Activated CD4-positive, alpha-beta T cell treated with anti-CD3 and anti-CD28 coated beads for 36 hours (primary cell): ENCODE data around the gene PCED1B. TPM values are rescaled to one million over a fixed set of nuclear protein-coding genes. Genes with fewer than 3 reads are reported as not detected.

Experiments
- ATAC-seq: fragments of 200-7000 bp; cut with Tn5 transposase; one replicate; pipeline ENCODE4 v1.10.0; 2021; ENCODE audit warnings: mild to moderate bottlenecking, moderate library complexity
- CTCF ChIA-PET: fragments of 350-600 bp; sonication (Branson Sonifier 250); formaldehyde crosslinking; loops from one replicate; lab custom pipeline; 2021; ENCODE audit warnings: antibody characterized with exemption; lab: Charles Lee
- POLR2A ChIA-PET: fragments of 350-600 bp; sonication (Branson Sonifier 250); formaldehyde crosslinking; loops from one replicate; lab custom pipeline; 2021; ENCODE audit warnings: antibody characterized with exemption, inconsistent platforms; lab: Charles Lee
- DNase-seq: peaks from one replicate; pipeline ENCODE4 v3.0.0-alpha.2; 2020
- H3K27ac Mint-ChIP-seq: one replicate; pipeline ENCODE4 v1.8.0; 2021; ENCODE audit warnings: mixed read lengths
- H3K27me3 Mint-ChIP-seq: one replicate; pipeline ENCODE4 v1.8.0; 2021; ENCODE audit warnings: mixed read lengths
- H3K36me3 Mint-ChIP-seq: one replicate; pipeline ENCODE4 v1.8.0; 2021; ENCODE audit warnings: low read depth, mixed read lengths
- H3K4me1 Mint-ChIP-seq: one replicate; pipeline ENCODE4 v1.8.0; 2021; ENCODE audit warnings: mixed read lengths
- H3K4me3 Mint-ChIP-seq: one replicate; pipeline ENCODE4 v1.8.0; 2021; ENCODE audit warnings: mild to moderate bottlenecking, moderate library complexity, mixed read lengths
- H3K9me3 Mint-ChIP-seq: one replicate; pipeline ENCODE4 v1.8.0; 2021; ENCODE audit warnings: low read depth, mixed read lengths
- intact Hi-C, 2 experiments: fragments of 100-400 bp; cut with DNase I in 1 of 2; cut with micrococcal nuclease in 1 of 2; formaldehyde crosslinking; loops; one replicate each; pipeline versions ENCODE4 v1.14.2 to v1.15.1; 2022 to 2024; cut with DNase I, micrococcal nuclease
- total RNA-seq, 2 experiments: library from RNA; stranded (reverse); gene quantifications; one replicate each; pipeline ENCODE4 v1.2.3, GENCODE V29; 2021

Gene PCED1B
- total RNA-seq, 2 experiments from 2014 or later, result 76.3 to 82.3 TPM

DNA sequence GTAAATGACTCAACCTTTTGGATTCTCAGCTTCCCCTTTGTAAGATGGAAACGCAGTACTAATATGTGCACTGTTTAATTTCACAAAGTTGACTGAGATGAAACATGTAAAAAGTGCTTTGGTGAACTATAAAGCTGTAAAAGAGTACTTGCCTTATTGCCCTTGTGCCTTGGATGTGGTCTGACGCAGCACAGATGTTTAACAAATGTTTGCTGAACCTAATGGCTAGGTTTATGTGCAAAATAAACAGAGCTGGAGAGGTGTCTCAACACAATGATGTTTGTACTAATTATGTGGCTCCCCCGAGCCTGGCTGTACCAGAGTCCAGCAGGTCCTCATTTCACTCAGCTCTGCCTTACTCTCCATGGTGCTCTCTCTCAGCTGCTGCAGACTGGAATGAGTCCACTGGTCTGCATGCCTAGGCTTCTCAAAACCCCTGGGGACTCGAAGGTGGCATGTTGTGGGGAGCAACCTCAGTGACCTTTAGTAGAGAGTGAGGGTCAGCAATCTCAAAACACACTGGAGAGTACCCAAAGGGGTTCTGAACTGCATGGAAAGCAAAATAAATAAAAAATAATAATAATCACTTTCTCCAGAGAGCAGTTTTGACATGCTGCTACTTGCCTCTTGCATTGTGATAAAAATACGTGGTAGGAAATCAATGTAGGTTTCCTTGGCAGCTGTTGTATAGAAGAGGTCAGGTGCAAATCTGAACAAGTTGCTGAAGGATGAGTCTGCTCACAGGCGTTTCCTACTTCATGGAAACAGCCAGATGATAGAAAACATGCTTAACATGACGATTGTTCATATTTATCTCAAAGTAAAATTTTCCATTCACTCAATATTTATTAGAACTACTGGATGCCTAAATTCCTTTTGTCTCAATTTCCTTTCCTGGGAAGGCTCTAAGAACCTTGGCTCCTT lies 8.9 kb downstream of the PCED1B start:
- intact Hi-C loops, result no loop called here
- CTCF ChIA-PET, result interaction anchor here (0.8 kb wide), 1 partner anchor 13 kb away, joined by 3 read pairs; no protein-coding TSS in a partner anchor

DNA sequence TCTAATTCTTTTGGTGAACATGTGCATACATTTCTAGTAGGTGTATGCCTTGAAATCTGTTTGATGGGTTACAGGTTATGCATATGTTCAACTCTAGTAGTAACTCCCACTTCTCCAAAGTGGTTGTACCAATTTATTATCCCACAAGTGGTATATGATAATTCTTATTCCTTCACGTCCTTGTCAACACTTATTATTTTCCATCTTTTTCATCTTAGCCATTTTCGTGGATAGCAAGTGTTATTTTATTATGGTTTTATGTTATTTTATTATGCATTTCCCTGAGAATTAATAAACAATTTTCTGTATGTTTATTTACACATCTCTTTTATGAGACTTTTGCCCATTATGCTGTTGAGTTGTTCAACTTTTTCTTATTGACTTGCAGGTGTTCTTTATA lies 11.6 kb downstream of the PCED1B start:
- peaks cover 40% of the 10 kb centered on the region for H3K4me1 Mint-ChIP-seq
- peaks cover 17% of the 10 kb centered on the region for H3K9me3 Mint-ChIP-seq
- ChIA-PET CTCF (no interaction called here), POLR2A (no interaction called here)
- no peak overlapping the region for H3K4me3 Mint-ChIP-seq
- ATAC-seq (no peak), DNase-seq (no peak)
- intact Hi-C loops, result no loop called here
- no peaks in the 10 kb centered on the region for H3K27me3 Mint-ChIP-seq
- H3K27ac Mint-ChIP-seq, result no peak overlapping the region
- peaks cover 22% of the 10 kb centered on the region for H3K36me3 Mint-ChIP-seq

More for the DNA sequence above, 8.9 kb downstream of the PCED1B start:
- POLR2A ChIA-PET, result interaction anchor here (0.6 kb wide), 1 partner anchor 617 kb away, joined by 3 read pairs; the partner anchor contains the start of gene RPAP3
- Mint-ChIP-seq H3K36me3 (peaks cover 23% of the 10 kb centered on the region), H3K4me1 (peaks cover 45% of the 10 kb centered on the region), H3K4me3 (no peak overlapping the region), H3K9me3 (peaks cover 17% of the 10 kb centered on the region), H3K27me3 (no peaks in the 10 kb centered on the region), H3K27ac (no peak overlapping the region)
- no peak for ATAC-seq
- no peak for DNase-seq

GRCh38 chr12:47094804-47095203 lies 15.4 kb downstream of the PCED1B start:
- H3K4me1 Mint-ChIP-seq, result peaks cover 31% of the 10 kb centered on the region
- ChIA-PET CTCF (interaction anchor here (0.7 to 1.8 kb wide), 8 partner anchors 11 to 213 kb away, joined by 3 to 6 read pairs (median 3); no protein-coding TSS in a partner anchor), POLR2A (no interaction called here)
- DNase-seq (no peak), ATAC-seq (no peak)
- no peak overlapping the region for H3K27ac Mint-ChIP-seq
- H3K9me3 Mint-ChIP-seq, result peaks cover 15% of the 10 kb centered on the region
- intact Hi-C loops, result no loop called here
- H3K27me3 Mint-ChIP-seq, result no peaks in the 10 kb centered on the region
- H3K4me3 Mint-ChIP-seq, result no peak overlapping the region
- peaks cover 18% of the 10 kb centered on the region for H3K36me3 Mint-ChIP-seq

DNA sequence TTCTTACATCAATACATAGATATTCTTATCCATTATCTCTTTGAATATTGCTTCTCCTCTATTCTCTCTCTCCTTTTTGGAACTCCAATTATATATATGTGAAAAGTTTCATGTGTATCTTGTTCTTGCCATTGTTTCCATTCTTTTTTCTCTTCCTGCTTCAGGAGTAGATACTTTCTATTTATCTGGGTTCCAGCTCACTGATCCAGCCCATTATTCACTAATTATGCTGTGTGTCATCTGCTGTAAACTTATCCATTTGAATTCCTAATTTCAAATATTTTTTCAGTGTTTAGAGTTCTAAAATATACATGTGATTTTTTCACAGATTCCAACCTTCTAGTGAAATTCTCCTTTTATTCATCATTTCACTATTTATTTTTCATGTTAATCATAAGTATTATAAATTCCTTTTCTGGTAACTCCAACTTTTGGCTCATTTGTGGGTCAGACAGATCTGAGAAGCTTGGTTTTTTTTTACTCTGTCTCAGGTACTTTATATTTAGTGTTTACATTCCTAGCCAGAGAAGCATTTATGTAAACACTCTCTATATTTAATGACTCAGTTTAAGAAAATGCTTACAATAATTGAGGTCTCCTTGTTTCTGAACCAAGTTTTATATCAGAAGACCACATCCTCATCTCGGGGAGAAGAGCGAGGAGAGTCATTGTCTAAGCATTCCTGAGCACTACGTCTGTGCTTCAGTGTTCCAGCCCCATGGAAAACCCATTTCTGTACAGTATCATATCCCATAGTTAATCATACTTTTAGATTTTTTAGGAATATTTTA lies 16.2 kb downstream of the PCED1B start:
- Mint-ChIP-seq H3K27me3 (no peaks in the 10 kb centered on the region), H3K4me1 (peaks cover 31% of the 10 kb centered on the region), H3K27ac (no peak overlapping the region), H3K9me3 (peaks cover 8% of the 10 kb centered on the region), H3K36me3 (peaks cover 12% of the 10 kb centered on the region), H3K4me3 (no peak overlapping the region)
- ChIA-PET POLR2A (no interaction called here), CTCF (interaction anchor here (0.7 to 1.2 kb wide), 7 partner anchors 10 to 212 kb away, joined by 3 to 5 read pairs (median 3); no protein-coding TSS in a partner anchor)
- no peak for DNase-seq
- intact Hi-C loops, result no loop called here
- no peak for ATAC-seq

- Mint-ChIP-seq H3K36me3 (peaks cover 4% of the 10 kb centered on the region), H3K9me3 (no peaks in the 10 kb centered on the region), H3K4me1 (peaks cover 25% of the 10 kb centered on the region), H3K27me3 (no peaks in the 10 kb centered on the region), H3K4me3 (no peak overlapping the region), H3K27ac (no peak overlapping the region)
- intact Hi-C loops, result no loop called here
- ATAC-seq (no peak), DNase-seq (no peak)
- ChIA-PET POLR2A (no interaction called here), CTCF (no interaction called here)
Observed at GRCh38 chr12:47097276-47097896, 18.0 kb downstream of the PCED1B start.

DNA sequence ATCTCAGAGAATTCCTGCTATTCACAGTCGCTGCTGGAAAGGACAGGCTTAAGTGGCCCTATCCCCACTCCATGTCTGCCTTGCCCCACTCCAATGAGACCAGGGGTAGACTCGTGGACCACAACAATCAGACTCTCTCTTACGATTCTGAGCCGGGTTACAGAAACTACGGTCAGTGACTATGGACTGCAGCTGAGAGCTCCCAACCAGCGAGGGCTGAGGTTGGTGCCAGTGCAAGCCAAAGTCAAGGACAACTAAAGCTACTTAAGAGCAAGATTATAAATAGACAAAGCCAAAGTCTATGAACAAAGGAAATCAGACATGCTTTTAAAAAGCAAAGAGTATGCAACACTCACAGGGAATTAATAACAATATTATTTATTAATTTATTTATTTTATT lies 18.7 kb downstream of the PCED1B start:
- intact Hi-C loops, result no loop called here
- H3K36me3 Mint-ChIP-seq, result peaks cover 3% of the 10 kb centered on the region
- ATAC-seq (no peak), DNase-seq (no peak)
- ChIA-PET CTCF (interaction anchor here (0.7 kb wide), 1 partner anchor 19 kb away, joined by 3 read pairs; the partner anchor contains the start of gene PCED1B), POLR2A (no interaction called here)
- H3K27ac Mint-ChIP-seq, result no peak overlapping the region
- H3K4me1 Mint-ChIP-seq, result peaks cover 24% of the 10 kb centered on the region
- H3K9me3 Mint-ChIP-seq, result no peaks in the 10 kb centered on the region
- no peaks in the 10 kb centered on the region for H3K27me3 Mint-ChIP-seq
- no peak overlapping the region for H3K4me3 Mint-ChIP-seq

GRCh38 chr12:47099610-47100009 lies 20.2 kb downstream of the PCED1B start:
- CTCF ChIA-PET, result no interaction called here
- DNase-seq (no peak), ATAC-seq (no peak)
- Mint-ChIP-seq H3K9me3 (no peaks in the 10 kb centered on the region), H3K36me3 (peaks cover 3% of the 10 kb centered on the region), H3K27ac (no peak overlapping the region), H3K27me3 (no peaks in the 10 kb centered on the region), H3K4me3 (no peak overlapping the region), H3K4me1 (peaks cover 9% of the 10 kb centered on the region)
- POLR2A ChIA-PET, result no interaction called here
- intact Hi-C loops, result no loop called here

- no peak for ATAC-seq
- peaks cover 3% of the 10 kb centered on the region for H3K36me3 Mint-ChIP-seq
- CTCF ChIA-PET, result no interaction called here
Observed at GRCh38 chr12:47100160-47100559, 20.7 kb downstream of the PCED1B start.

GRCh38 chr12:47102406-47102805 lies 23.0 kb downstream of the PCED1B start:
- CTCF ChIA-PET, result interaction anchor here (0.8 kb wide), 1 partner anchor 52 kb away, joined by 3 read pairs; no protein-coding TSS in a partner anchor

More at GRCh38 chr12:47100160-47100559, 20.7 kb downstream of the PCED1B start:
- Mint-ChIP-seq H3K4me1 (peaks cover 4% of the 10 kb centered on the region), H3K4me3 (no peak overlapping the region), H3K9me3 (no peaks in the 10 kb centered on the region), H3K27ac (no peak overlapping the region), H3K27me3 (no peaks in the 10 kb centered on the region)
- POLR2A ChIA-PET, result no interaction called here
- intact Hi-C loops, result no loop called here
- no peak for DNase-seq

DNA sequence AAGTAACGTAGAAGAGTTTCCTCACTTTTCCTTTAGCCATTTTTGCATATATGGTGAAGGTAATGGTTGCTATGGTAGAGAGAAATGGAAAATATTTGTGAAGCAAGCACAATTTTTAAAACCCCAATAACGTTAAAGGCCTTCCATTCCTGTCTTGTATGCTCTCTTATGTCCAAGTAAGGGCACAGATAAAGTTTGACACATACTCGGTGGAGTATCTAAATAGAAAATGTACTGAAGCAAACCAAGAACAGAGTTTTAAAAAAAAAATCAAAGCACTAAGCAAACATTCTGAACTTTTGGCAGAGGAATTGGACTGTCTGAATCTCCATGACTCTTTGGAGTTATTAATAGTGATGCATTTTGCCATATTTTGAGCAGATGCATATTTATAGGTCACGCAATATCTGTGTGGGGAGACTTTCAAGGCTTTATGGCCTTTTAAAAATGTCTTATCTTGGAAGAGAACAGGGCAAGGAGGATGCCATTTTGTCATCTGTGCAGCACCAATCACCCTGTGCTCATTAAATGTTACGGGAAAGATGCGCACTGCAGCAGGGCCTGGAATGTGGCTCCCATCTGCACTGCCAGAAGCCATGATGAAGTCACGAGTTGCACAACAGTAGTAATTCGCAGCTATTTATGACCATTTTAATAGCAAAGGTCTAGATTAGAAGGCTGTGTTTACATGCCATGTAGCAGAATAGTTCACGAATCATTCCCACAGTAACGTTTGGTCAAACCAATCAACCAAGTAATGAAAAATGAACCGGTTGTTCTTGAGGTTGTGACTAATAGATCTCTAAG lies 23.6 kb downstream of the PCED1B start:
- ChIA-PET CTCF (interaction anchor here (0.8 kb wide), 1 partner anchor 51 kb away, joined by 3 read pairs; no protein-coding TSS in a partner anchor), POLR2A (no interaction called here)
- DNase-seq (no peak), ATAC-seq (no peak)
- intact Hi-C loops, result no loop called here
- H3K4me1 Mint-ChIP-seq, result no peaks in the 10 kb centered on the region
- peaks cover 11% of the 10 kb centered on the region for H3K36me3 Mint-ChIP-seq
- no peak overlapping the region for H3K4me3 Mint-ChIP-seq
- H3K27me3 Mint-ChIP-seq, result no peaks in the 10 kb centered on the region
- no peak overlapping the region for H3K27ac Mint-ChIP-seq
- no peaks in the 10 kb centered on the region for H3K9me3 Mint-ChIP-seq

More at GRCh38 chr12:47102406-47102805, 23.0 kb downstream of the PCED1B start:
- Mint-ChIP-seq H3K27me3 (no peaks in the 10 kb centered on the region), H3K9me3 (no peaks in the 10 kb centered on the region), H3K27ac (no peak overlapping the region), H3K4me1 (no peaks in the 10 kb centered on the region), H3K36me3 (peaks cover 9% of the 10 kb centered on the region), H3K4me3 (no peak overlapping the region)
- no peak for DNase-seq
- intact Hi-C loops, result no loop called here
- POLR2A ChIA-PET, result no interaction called here
- no peak for ATAC-seq
